Liver (tissue), 9 donors: ENCODE measurements around the gene RTN4R. TPM values are rescaled to one million over a fixed set of nuclear protein-coding genes. Genes with fewer than 3 reads are reported as not detected.
"Not testable (repeated sequence)": the region's sequence is repeated elsewhere in the genome, so short reads cannot be mapped to it uniquely, and the experiment has no call there.

Experiments
- DNase-seq: peaks from one replicate; pipeline ENCODE4 v3.0.0-alpha.2; 2017; ENCODE audit warnings: low spot score
- H3K27ac ChIP-seq, 2 donors: one replicate each; pipeline ENCODE4 v1.7.0; 2013; ENCODE audit warnings: inconsistent platforms in 2 of 2, low read length in 2 of 2, control low read depth in 1 of 2, low read depth in 1 of 2, mild to moderate bottlenecking in 1 of 2
- H3K27me3 ChIP-seq, 4 donors: one replicate each; pipeline versions ENCODE4 v1.6.1 to v1.7.0; 2013; ENCODE audit warnings: low read length in 3 of 4, inconsistent platforms in 1 of 4, mild to moderate bottlenecking in 1 of 4, moderate library complexity in 1 of 4; ENCODE audit not compliant: control insufficient read depth in 4 of 4, insufficient read depth in 4 of 4
- H3K36me3 ChIP-seq, 4 donors: one replicate each; pipeline versions ENCODE4 v1.6.1 to v1.7.0; 2013; ENCODE audit warnings: low read length in 3 of 4, mild to moderate bottlenecking in 3 of 4, low read depth in 1 of 4, moderate library complexity in 1 of 4; ENCODE audit not compliant: control insufficient read depth in 4 of 4, insufficient read depth in 3 of 4
- H3K4me1 ChIP-seq, 4 donors: one replicate each; pipeline versions ENCODE4 v1.6.1 to v1.7.0; 2013; ENCODE audit warnings: low read length in 3 of 4, mild to moderate bottlenecking in 3 of 4, moderate library complexity in 1 of 4; ENCODE audit not compliant: control insufficient read depth in 4 of 4, insufficient read depth in 4 of 4
- H3K4me3 ChIP-seq, 3 donors: one replicate each; pipeline versions ENCODE4 v1.6.1 to v1.7.0; 2013; ENCODE audit warnings: low read length in 3 of 3, control low read depth in 1 of 3, low read depth in 1 of 3, mild to moderate bottlenecking in 1 of 3
- H3K9ac ChIP-seq, 2 donors: one replicate each; pipeline ENCODE4 v1.7.0; 2013; ENCODE audit warnings: low read length in 2 of 2, mild to moderate bottlenecking in 2 of 2, moderate library complexity in 2 of 2, control low read depth in 1 of 2, low read depth in 1 of 2
- H3K9me3 ChIP-seq, 4 donors: one replicate each; pipeline versions ENCODE4 v1.6.1 to v1.7.0; 2013; ENCODE audit warnings: low read length in 3 of 4; ENCODE audit not compliant: control insufficient read depth in 4 of 4
- FOXA1 ChIP-seq: IDR thresholded peaks from 2 replicates; pipeline ENCODE4 v1.6.1; 2016; ENCODE audit warnings: antibody characterized with exemption
- FOXA2 ChIP-seq: IDR thresholded peaks from 2 replicates; pipeline ENCODE4 v1.6.1; 2016; ENCODE audit warnings: antibody characterized with exemption
- GABPA ChIP-seq, 2 donors: IDR thresholded peaks in 1 of 2; conservative IDR thresholded peaks in 1 of 2; 2 replicates each; pipeline ENCODE4 v1.6.1; 2016; ENCODE audit warnings: antibody characterized with exemption in 2 of 2, mild to moderate bottlenecking in 1 of 2, moderate library complexity in 1 of 2
- HNF4A ChIP-seq, 2 donors: conservative IDR thresholded peaks; 2 replicates each; pipeline ENCODE4 v1.6.1; 2016; ENCODE audit warnings: antibody characterized with exemption in 2 of 2, mild to moderate bottlenecking in 2 of 2
- HNF4G ChIP-seq: IDR thresholded peaks from 2 replicates; pipeline ENCODE4 v1.6.1; 2016; ENCODE audit warnings: antibody characterized with exemption
- JUND ChIP-seq, 2 donors: IDR thresholded peaks; 2 replicates each; pipeline ENCODE4 v1.6.1; 2016; ENCODE audit warnings: antibody characterized with exemption in 2 of 2
- NR2F2 ChIP-seq: IDR thresholded peaks from 2 replicates; pipeline ENCODE4 v1.6.1; 2016; ENCODE audit warnings: antibody characterized with exemption
- RAD21 ChIP-seq, 2 donors: IDR thresholded peaks; 2 replicates each; pipeline ENCODE4 v1.6.1; 2016; ENCODE audit warnings: antibody characterized with exemption in 2 of 2, mild to moderate bottlenecking in 2 of 2
- RXRA ChIP-seq, 2 donors: IDR thresholded peaks; 2 replicates each; pipeline ENCODE4 v1.6.1; 2017 to 2018; ENCODE audit warnings: antibody characterized with exemption in 2 of 2, mild to moderate bottlenecking in 1 of 2
- SP1 ChIP-seq: IDR thresholded peaks from 2 replicates; pipeline ENCODE4 v1.6.1; 2018; ENCODE audit warnings: antibody characterized with exemption, mild to moderate bottlenecking
- TAF1 ChIP-seq: conservative IDR thresholded peaks from 2 replicates; pipeline ENCODE4 v1.6.1; 2016; ENCODE audit warnings: antibody characterized with exemption, mild to moderate bottlenecking
- YY1 ChIP-seq: IDR thresholded peaks from 2 replicates; pipeline ENCODE4 v1.6.1; 2016; ENCODE audit warnings: antibody characterized with exemption, mild to moderate bottlenecking
- WGBS: extraction: QIAGEN DNeasy Blood & Tissue Kit; methylation state at CpG from one replicate; pipeline ENCODE4 v1.1.7; 2013; 5-methylcytosine and 5-hydroxymethylcytosine counted together
- polyA plus RNA-seq, 2 donors: library from polyadenylated mRNA; stranded (reverse) in 1 of 2; unstranded in 1 of 2; fragments of 200-250 nt in 1 of 2; fragments of >200 nt in 1 of 2; fragmentation: Nextera tagmentation in 1 of 2; extraction: Ambion mirVana in 1 of 2; gene quantifications; one replicate each; pipeline versions ENCODE4 v1.2.1 to v1.2.3, GENCODE V29; 2013 to 2015
- total RNA-seq, 2 donors: library from RNA; depleted of rRNA; stranded (reverse); fragments of >200 nt; gene quantifications; one replicate each; pipeline ENCODE4 v1.2.3, GENCODE V29; 2014
- TF ChIP-seq, protein P1 (sequence below): IDR thresholded peaks from 2 replicates; pipeline ENCODE4 v1.6.1; 2016; ENCODE audit warnings: antibody characterized with exemption
- TF ChIP-seq, protein P2 (sequence below): IDR thresholded peaks from 2 replicates; pipeline ENCODE4 v1.6.1; 2016; ENCODE audit warnings: antibody characterized with exemption
- TF ChIP-seq, protein P3 (sequence below): IDR thresholded peaks from 2 replicates; pipeline ENCODE4 v1.6.1; 2016; ENCODE audit warnings: antibody characterized with exemption
- donor health status: healthy.
- donor health status: healthy.
- donor health status: healthy.
- donor health status: healthy.
- donor health status: healthy.

The RTN4R gene
- total and polyA plus RNA-seq, 4 donors: 0.33 to 10.4 (median 1.1) TPM

DNA sequence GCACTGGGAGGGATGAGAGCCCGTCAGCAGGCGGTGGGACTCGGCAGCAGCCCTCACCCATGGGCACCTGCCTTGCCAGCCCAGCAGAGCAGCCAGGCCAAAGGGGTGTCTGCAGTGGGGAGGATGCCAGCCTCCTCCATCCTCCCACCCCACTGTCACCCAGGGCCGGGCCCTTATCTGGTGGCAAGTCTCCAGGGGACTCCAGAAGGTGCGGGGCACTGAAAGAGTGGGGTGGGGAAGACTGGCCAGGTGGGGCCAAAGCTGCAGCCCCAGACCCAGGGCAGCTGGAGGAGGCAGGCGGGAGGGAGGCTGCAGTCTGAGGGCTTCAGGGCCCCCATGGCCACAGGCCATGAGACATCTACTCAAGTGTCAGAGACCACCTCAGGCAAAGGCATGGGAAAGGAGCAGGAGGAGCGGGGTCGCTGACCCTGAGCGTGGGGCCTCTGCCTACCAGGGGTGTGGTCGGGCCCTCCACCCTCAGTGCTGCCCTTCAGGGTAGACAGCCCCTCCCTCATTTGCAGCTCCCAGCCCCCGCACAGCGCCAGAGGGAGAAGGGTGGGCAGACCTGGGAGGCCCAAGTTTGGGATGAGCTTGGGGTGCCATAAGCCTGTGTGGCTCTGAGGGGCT is 48.2 kb upstream of the RTN4R start:
- H3K9ac ChIP-seq: no peak overlapping the region
- no peak overlapping the region for H3K27ac ChIP-seq
- 88% methylated on average over 12 of the region's 12 CpGs for WGBS
- peaks cover 0 to 3% (median 0%) of the 10 kb centered on the region in 4 donors for H3K36me3 ChIP-seq
- peaks cover 15 to 74% (median 65%) of the 10 kb centered on the region in 4 donors for H3K4me1 ChIP-seq
- TF ChIP-seq YY1 (no peak), FOXA1 (no peak)
- no peak overlapping the region for H3K4me3 ChIP-seq
- no peaks in the 10 kb centered on the region for H3K27me3 ChIP-seq
- DNase-seq: no peak
- no peaks in the 10 kb centered on the region for H3K9me3 ChIP-seq

DNA sequence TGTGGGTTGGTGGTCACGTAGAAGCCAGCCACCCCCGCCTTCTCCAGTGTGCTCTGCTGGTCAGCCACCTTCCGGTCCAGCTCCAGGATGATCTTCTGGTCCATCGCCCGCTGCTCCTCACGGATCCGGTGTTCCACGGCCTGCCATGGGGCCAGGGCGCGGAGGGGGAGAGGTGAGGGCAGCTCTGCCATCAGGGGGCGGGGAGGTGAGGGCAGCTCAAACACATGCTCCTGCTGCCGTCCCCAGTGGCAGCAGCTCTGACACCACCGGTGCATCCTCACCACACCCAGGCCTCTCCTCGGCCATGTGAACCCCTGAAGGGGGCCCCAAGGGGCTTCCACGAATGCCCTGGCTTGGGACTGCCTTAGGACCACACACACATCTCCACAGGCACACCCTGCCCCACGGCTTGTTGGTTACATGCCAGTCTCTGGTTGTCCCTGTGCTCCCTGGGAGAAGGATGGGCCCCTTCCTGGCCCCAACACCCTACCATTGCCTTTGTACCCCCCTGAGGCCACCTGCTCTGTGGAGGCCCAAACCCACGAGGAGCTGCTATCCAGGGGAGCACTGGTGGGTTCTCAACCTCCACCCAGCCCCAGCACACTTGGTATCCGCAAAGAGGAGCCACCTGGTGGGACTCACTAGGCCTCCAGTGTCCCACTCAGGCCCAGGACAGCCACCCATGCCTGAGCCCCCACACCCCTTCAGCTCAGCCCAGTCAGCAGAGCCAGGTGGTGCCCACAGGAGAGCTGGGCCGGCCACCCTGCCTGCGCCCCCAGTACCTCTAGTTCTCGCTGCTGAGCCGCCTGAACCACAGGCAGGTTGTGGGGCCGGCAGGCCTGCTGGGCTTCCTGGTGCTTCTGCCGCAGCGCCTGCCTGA is 47.5 kb upstream of the RTN4R start:
- TF ChIP-seq TAF1 (no peak), HNF4G (no peak), RXRA (IDR thresholded peaks at IDR 0.05) (no peak), FOXA1 (no peak), FOXA2 (no peak), RAD21 (IDR thresholded peaks at IDR 0.05) (no peak), HNF4A (conservative IDR thresholded peaks at IDR 0.05) (no peak), GABPA (IDR thresholded peaks at IDR 0.05 in 1 of 2, conservative IDR thresholded peaks at IDR 0.05 in 1 of 2) (no peak), SP1 (no peak), NR2F2 (no peak), JUND (IDR thresholded peaks at IDR 0.05) (no peak)
- TF ChIP-seq, protein P1, sequence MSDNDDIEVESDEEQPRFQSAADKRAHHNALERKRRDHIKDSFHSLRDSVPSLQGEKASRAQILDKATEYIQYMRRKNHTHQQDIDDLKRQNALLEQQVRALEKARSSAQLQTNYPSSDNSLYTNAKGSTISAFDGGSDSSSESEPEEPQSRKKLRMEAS: no peak
- TF ChIP-seq, protein P2, sequence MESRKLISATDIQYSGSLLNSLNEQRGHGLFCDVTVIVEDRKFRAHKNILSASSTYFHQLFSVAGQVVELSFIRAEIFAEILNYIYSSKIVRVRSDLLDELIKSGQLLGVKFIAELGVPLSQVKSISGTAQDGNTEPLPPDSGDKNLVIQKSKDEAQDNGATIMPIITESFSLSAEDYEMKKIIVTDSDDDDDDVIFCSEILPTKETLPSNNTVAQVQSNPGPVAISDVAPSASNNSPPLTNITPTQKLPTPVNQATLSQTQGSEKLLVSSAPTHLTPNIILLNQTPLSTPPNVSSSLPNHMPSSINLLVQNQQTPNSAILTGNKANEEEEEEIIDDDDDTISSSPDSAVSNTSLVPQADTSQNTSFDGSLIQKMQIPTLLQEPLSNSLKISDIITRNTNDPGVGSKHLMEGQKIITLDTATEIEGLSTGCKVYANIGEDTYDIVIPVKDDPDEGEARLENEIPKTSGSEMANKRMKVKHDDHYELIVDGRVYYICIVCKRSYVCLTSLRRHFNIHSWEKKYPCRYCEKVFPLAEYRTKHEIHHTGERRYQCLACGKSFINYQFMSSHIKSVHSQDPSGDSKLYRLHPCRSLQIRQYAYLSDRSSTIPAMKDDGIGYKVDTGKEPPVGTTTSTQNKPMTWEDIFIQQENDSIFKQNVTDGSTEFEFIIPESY: no peak
- TF ChIP-seq, protein P3, sequence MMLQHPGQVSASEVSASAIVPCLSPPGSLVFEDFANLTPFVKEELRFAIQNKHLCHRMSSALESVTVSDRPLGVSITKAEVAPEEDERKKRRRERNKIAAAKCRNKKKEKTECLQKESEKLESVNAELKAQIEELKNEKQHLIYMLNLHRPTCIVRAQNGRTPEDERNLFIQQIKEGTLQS: no peak
- DNase-seq: no peak

DNA sequence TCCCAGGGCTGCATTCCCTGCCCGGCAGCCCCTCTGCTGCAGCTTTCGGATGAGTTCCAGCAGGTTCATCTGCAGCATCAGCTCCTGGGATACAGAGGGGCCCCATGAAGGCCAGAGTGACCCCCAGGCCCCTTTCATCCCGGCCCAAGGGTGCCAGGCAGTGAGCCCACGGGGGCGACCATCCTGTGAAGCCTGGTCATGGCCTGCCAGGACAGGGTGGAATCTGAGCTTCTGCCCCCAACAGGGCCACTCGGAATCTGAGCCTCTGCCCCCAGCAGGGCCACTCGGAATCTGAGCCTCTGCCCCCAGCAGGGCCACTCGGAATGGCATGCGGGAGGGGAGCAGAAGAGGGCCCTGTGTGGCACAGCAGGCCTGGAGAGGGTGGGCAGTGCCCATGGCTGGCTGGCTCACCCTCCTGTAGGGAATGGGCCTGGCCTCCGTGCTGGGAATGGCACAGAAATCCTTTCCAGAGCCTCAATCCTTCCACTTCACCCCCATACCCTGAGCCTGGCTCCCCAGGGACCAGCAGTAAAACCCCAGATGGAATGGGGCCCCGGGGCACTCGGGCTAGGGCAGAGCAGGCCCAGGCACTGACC is 46.7 kb upstream of the RTN4R start:
- peaks cover 12 to 67% (median 58%) of the 10 kb centered on the region in 4 donors for H3K4me1 ChIP-seq
- H3K4me3 ChIP-seq, H3K27me3 ChIP-seq, H3K9ac ChIP-seq, H3K9me3 ChIP-seq, DNase-seq, H3K27ac ChIP-seq, H3K36me3 ChIP-seq: not testable (repeated sequence)
- WGBS: 84% methylated on average over 12 of the region's 12 CpGs

More for the DNA sequence above, 47.5 kb upstream of the RTN4R start:
- 81% methylated on average over 25 of the region's 25 CpGs for WGBS
- no peak overlapping the region for H3K27ac ChIP-seq
- H3K9me3 ChIP-seq: no peaks in the 10 kb centered on the region
- no peaks in the 10 kb centered on the region for H3K27me3 ChIP-seq
- peaks cover 12 to 67% (median 58%) of the 10 kb centered on the region in 4 donors for H3K4me1 ChIP-seq
- H3K4me3 ChIP-seq: no peak overlapping the region
- H3K36me3 ChIP-seq: peaks cover 0 to 3% (median 0%) of the 10 kb centered on the region in 4 donors
- no peak overlapping the region for H3K9ac ChIP-seq
